ENCODE measurements around the gene MBNL1. TPM values are rescaled to one million over a fixed set of nuclear protein-coding genes. Genes with fewer than 3 reads are reported as not detected.

The MBNL1 gene
- total and polyA plus RNA-seq, 8 donors, result 15.2 to 73.2 (median 40.2) TPM

- Histone ChIP-seq H3K27me3 (no peaks in the 10 kb centered on the region), H3K36me3 (no peaks in the 10 kb centered on the region), H3K4me1 (peaks cover 10 to 48% (median 39%) of the 10 kb centered on the region in 3 donors), H3K9me3 (peaks cover 0 to 3% (median 0%) of the 10 kb centered on the region in 4 donors), H3K27ac (peak overlapping the region in 2 of 4 donors; percentile 64 to 84), H3K4me3 (no peak overlapping the region)
- WGBS, 2 donors, result 95 to 98% methylated on average over 2 of the region's 2 CpGs
- no peak for TF ChIP-seq CTCF (IDR thresholded peaks at IDR 0.05)
- ATAC-seq, result no peak
- no peak for FAIRE-seq
- DNase-seq, result no peak
- intact Hi-C loops (cut with DNase I), result no loop called here
These were observed 58.5 kb downstream of the MBNL1 start for GRCh38 chr3:152327203-152327602.

GRCh38 chr3:152328841-152329240 lies 60.1 kb downstream of the MBNL1 start:
- Histone ChIP-seq H3K4me3 (no peak overlapping the region), H3K27ac (peak overlapping the region in 2 of 4 donors; percentile 64 to 84), H3K4me1 (peaks cover 4 to 45% (median 34%) of the 10 kb centered on the region in 3 donors), H3K9me3 (peaks cover 0 to 3% (median 0%) of the 10 kb centered on the region in 4 donors), H3K36me3 (no peaks in the 10 kb centered on the region), H3K27me3 (no peaks in the 10 kb centered on the region)
- no peak for TF ChIP-seq CTCF (IDR thresholded peaks at IDR 0.05)
- intact Hi-C loops (cut with DNase I), result no loop called here
- FAIRE-seq, result peak; percentile 68
- ATAC-seq, result peak; percentile 76 to 87 (median 82)
- 7 to 11% methylated on average over 3 of the region's 3 CpGs for WGBS, 2 donors
- no peak for DNase-seq

- intact Hi-C loops (cut with DNase I), result no loop called here
These were observed 61.8 kb downstream of the MBNL1 start for GRCh38 chr3:152330559-152330958.

GRCh38 chr3:152331018-152331541 lies 62.4 kb downstream of the MBNL1 start:
- DNase-seq (no peak), FAIRE-seq (no peak), ATAC-seq (peak; percentile 36 to 70 (median 62))
- H3K4me3 ChIP-seq, result no peak overlapping the region
- H3K36me3 ChIP-seq, result no peaks in the 10 kb centered on the region
- H3K4me1 ChIP-seq, result peaks cover 4 to 51% (median 34%) of the 10 kb centered on the region in 3 donors
- H3K27ac ChIP-seq, result peak overlapping the region in 2 of 4 donors; percentile 20 to 39
- intact Hi-C loops (cut with DNase I), result no loop called here
- 74 to 82% methylated on average over 2 of the region's 2 CpGs for WGBS, 2 donors
- no peaks in the 10 kb centered on the region for H3K27me3 ChIP-seq
- peaks cover 0 to 3% (median 0%) of the 10 kb centered on the region in 4 donors for H3K9me3 ChIP-seq
- TF ChIP-seq CTCF (IDR thresholded peaks at IDR 0.05), result no peak

More at GRCh38 chr3:152330559-152330958, 61.8 kb downstream of the MBNL1 start:
- H3K4me1 ChIP-seq, result peaks cover 4 to 51% (median 34%) of the 10 kb centered on the region in 3 donors
- H3K27me3 ChIP-seq, result no peaks in the 10 kb centered on the region
- WGBS, 2 donors, result 87 to 88% methylated on average over 2 of the region's 2 CpGs
- ATAC-seq, result no peak
- no peak overlapping the region for H3K4me3 ChIP-seq
- H3K27ac ChIP-seq, result peak overlapping the region in 2 of 4 donors; percentile 20 to 39
- no peak for DNase-seq
- TF ChIP-seq CTCF (IDR thresholded peaks at IDR 0.05), result no peak
- H3K9me3 ChIP-seq, result peaks cover 0 to 3% (median 0%) of the 10 kb centered on the region in 4 donors
- FAIRE-seq, result no peak
- H3K36me3 ChIP-seq, result no peaks in the 10 kb centered on the region

GRCh38 chr3:152331998-152332397 lies 63.3 kb downstream of the MBNL1 start:
- TF ChIP-seq CTCF (IDR thresholded peaks at IDR 0.05), result no peak
- FAIRE-seq (no peak), ATAC-seq (no peak), DNase-seq (no peak)
- WGBS, 2 donors, result 11 to 26% methylated on average over 1 of the region's 1 CpG
- peaks cover 0 to 3% (median 0%) of the 10 kb centered on the region in 4 donors for H3K9me3 ChIP-seq
- no peak overlapping the region for H3K4me3 ChIP-seq
- peak overlapping the region in 1 of 4 donors; percentile 20 for H3K27ac ChIP-seq
- intact Hi-C loops (cut with DNase I), result no loop called here
- peaks cover 4 to 51% (median 34%) of the 10 kb centered on the region in 3 donors for H3K4me1 ChIP-seq
- no peaks in the 10 kb centered on the region for H3K36me3 ChIP-seq
- H3K27me3 ChIP-seq, result no peaks in the 10 kb centered on the region
